Mammary epithelial cell (primary cell): ENCODE measurements around the gene STAMBP.

Source experiments
- CTCF ChIP-seq, 2 donors: IDR thresholded peaks in 1 of 2; conservative IDR thresholded peaks in 1 of 2; 2 replicates each; pipeline ENCODE4 v1.5.1; 2011 to 2012; ENCODE audit warnings: inconsistent platforms in 2 of 2, low read length in 2 of 2, mild to moderate bottlenecking in 2 of 2, control low read depth in 1 of 2, low read depth in 1 of 2; ENCODE audit not compliant: insufficient read depth in 1 of 2; ENCODE audit errors: extremely low read depth in 1 of 2
- EZH2 ChIP-seq: IDR thresholded peaks from 2 replicates; pipeline ENCODE4 v1.6.1; 2012; ENCODE audit warnings: low read length, inconsistent platforms, borderline replicate concordance

GRCh38 chr2:73877071-73877802, 48.5 kb downstream of the STAMBP start:
- no peak for TF ChIP-seq CTCF (conservative IDR thresholded peaks at IDR 0.05 in 1 of 2, IDR thresholded peaks at IDR 0.05 in 1 of 2; ENCODE audit: extremely low read depth in 1 of 2, insufficient read depth in 1 of 2, low read depth in 1 of 2, low read length in 2 of 2)
- TF ChIP-seq EZH2: no peak
